ENCODE data around the gene ALKBH4.
"Not testable (repeated sequence)": the region's sequence is repeated elsewhere in the genome, so short reads cannot be mapped to it uniquely, and the experiment has no call there.

DNA sequence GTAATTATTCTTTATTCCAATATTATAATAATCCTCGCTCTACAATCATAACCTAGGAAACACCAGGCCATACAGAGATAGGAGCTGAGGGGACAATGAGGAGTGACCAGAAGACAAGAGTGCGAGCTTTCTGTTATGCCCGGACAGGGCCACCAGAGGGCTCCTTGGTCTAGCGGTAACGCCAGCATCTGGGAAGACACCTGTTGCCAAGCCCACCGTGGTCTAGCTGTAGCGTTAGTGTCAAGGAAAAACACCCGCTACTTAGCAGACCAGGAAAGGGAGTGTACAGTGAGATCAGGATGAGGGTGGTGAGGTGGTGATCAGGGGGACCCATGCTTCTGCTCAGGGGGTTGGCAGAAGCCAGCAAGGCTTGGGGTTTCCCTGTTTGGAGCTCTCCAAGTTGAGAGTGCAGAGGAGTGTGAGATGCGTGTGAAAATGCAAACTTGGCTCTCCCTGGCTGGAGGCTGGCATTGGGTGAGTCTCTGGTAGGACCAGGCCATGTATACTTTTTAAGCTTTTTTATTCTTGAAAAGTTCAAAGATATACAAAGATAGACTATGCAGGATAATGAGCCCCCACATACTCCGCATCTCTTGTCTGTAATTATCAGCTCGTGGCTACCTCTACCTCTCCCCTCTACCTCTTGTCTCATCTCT lies 15.4 kb upstream of the ALKBH4 start:
- TF ChIP-seq, protein P1, sequence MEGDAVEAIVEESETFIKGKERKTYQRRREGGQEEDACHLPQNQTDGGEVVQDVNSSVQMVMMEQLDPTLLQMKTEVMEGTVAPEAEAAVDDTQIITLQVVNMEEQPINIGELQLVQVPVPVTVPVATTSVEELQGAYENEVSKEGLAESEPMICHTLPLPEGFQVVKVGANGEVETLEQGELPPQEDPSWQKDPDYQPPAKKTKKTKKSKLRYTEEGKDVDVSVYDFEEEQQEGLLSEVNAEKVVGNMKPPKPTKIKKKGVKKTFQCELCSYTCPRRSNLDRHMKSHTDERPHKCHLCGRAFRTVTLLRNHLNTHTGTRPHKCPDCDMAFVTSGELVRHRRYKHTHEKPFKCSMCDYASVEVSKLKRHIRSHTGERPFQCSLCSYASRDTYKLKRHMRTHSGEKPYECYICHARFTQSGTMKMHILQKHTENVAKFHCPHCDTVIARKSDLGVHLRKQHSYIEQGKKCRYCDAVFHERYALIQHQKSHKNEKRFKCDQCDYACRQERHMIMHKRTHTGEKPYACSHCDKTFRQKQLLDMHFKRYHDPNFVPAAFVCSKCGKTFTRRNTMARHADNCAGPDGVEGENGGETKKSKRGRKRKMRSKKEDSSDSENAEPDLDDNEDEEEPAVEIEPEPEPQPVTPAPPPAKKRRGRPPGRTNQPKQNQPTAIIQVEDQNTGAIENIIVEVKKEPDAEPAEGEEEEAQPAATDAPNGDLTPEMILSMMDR (IDR thresholded peaks at IDR 0.05), result peak in 1 of 4 experiments; percentile 56
- not testable (repeated sequence) for TF ChIP-seq POLR2A (IDR thresholded peaks at IDR 0.05)

All from prostate gland (tissue), 2 donors.